HG03159 (cell line): Measurements from ENCODE around the gene BTBD9.

Experiments
- ATAC-seq: cut with Tn5 transposase; IDR thresholded peaks from one replicate; pipeline ENCODE4 v1.9.1; 2021; ENCODE audit warnings: mild to moderate bottlenecking, moderate library complexity; ENCODE audit not compliant: unreplicated experiment

The BTBD9 gene

GRCh38 chr6:38400101-38400500 lies 239.6 kb downstream of the BTBD9 start:
- no peak for ATAC-seq

GRCh38 chr6:38396209-38396608 lies 243.5 kb downstream of the BTBD9 start:
- ATAC-seq, result no peak

GRCh38 chr6:38393986-38394385 lies 245.7 kb downstream of the BTBD9 start:
- ATAC-seq, result no peak

GRCh38 chr6:38391626-38392579 lies 247.8 kb downstream of the BTBD9 start:
- no peak for ATAC-seq

- no peak for ATAC-seq
These were observed 248.5 kb downstream of the BTBD9 start for GRCh38 chr6:38391206-38391605.

GRCh38 chr6:38389875-38390274 lies 249.9 kb downstream of the BTBD9 start:
- no peak for ATAC-seq

- ATAC-seq, result no peak
These were observed 251.8 kb downstream of the BTBD9 start for GRCh38 chr6:38387971-38388370.

- ATAC-seq, result no peak
These were observed 252.3 kb downstream of the BTBD9 start for GRCh38 chr6:38387461-38387860.

GRCh38 chr6:38378801-38379200 lies 260.9 kb downstream of the BTBD9 start:
- no peak for ATAC-seq

- no peak for ATAC-seq
These were observed 263.8 kb downstream of the BTBD9 start for GRCh38 chr6:38375937-38376336.

GRCh38 chr6:38375341-38375740 lies 264.4 kb downstream of the BTBD9 start:
- ATAC-seq, result no peak

- no peak for ATAC-seq
These were observed 267.8 kb downstream of the BTBD9 start for GRCh38 chr6:38371881-38372280.

- no peak for ATAC-seq
These were observed 268.8 kb downstream of the BTBD9 start for GRCh38 chr6:38370653-38371601.

GRCh38 chr6:38367231-38367630 lies 272.5 kb downstream of the BTBD9 start:
- ATAC-seq, result no peak

- ATAC-seq, result no peak
These were observed 273.5 kb downstream of the BTBD9 start for GRCh38 chr6:38366234-38366633.

GRCh38 chr6:38364775-38365174 lies 275.0 kb downstream of the BTBD9 start:
- ATAC-seq, result no peak

GRCh38 chr6:38364127-38364526 lies 275.6 kb downstream of the BTBD9 start:
- no peak for ATAC-seq

- ATAC-seq, result no peak
These were observed 284.2 kb downstream of the BTBD9 start for GRCh38 chr6:38355519-38355918.

GRCh38 chr6:38354905-38355304 lies 284.8 kb downstream of the BTBD9 start:
- no peak for ATAC-seq

- no peak for ATAC-seq
These were observed 285.7 kb downstream of the BTBD9 start for GRCh38 chr6:38354037-38354381.

GRCh38 chr6:38353310-38354036 lies 286.3 kb downstream of the BTBD9 start:
- ATAC-seq, result no peak
